Aorta (tissue), 5 donors: ENCODE data around the gene TRIM9. TPM values are rescaled to one million over a fixed set of nuclear protein-coding genes. Genes with fewer than 3 reads are reported as not detected.
"Not testable (repeated sequence)": the region's sequence is repeated elsewhere in the genome, so short reads cannot be mapped to it uniquely, and the experiment has no call there.

ENCODE experiments used
- ATAC-seq: fragments of 200-7000 bp; cut with Tn5 transposase; one replicate; pipeline ENCODE4 v1.9.1; 2022; ENCODE audit warnings: moderate library complexity; ENCODE audit not compliant: low FRiP score
- DNase-seq, 2 donors: peaks; one replicate each; pipeline ENCODE4 v3.0.0-alpha.2; 2020
- H3K27ac ChIP-seq, 2 donors: one replicate each; pipeline ENCODE4 v1.5.1; 2013; ENCODE audit warnings: low read length in 2 of 2, mild to moderate bottlenecking in 2 of 2, moderate library complexity in 2 of 2, control low read depth in 1 of 2, inconsistent platforms in 1 of 2, low read depth in 1 of 2
- H3K27me3 ChIP-seq, 2 donors: one replicate each; pipeline ENCODE4 v1.6.1; 2013; ENCODE audit warnings: control low read depth in 1 of 2, low read length in 1 of 2, mild to moderate bottlenecking in 1 of 2, moderate library complexity in 1 of 2; ENCODE audit not compliant: insufficient read depth in 2 of 2, control insufficient read depth in 1 of 2
- H3K36me3 ChIP-seq, 2 donors: one replicate each; pipeline ENCODE4 v1.6.1; 2013; ENCODE audit warnings: control low read depth in 1 of 2, low read length in 1 of 2, mild to moderate bottlenecking in 1 of 2; ENCODE audit not compliant: insufficient read depth in 2 of 2, control insufficient read depth in 1 of 2
- H3K4me1 ChIP-seq, 2 donors: one replicate each; pipeline ENCODE4 v1.6.1; 2013; ENCODE audit warnings: low read length in 2 of 2, control low read depth in 1 of 2, mild to moderate bottlenecking in 1 of 2, moderate library complexity in 1 of 2; ENCODE audit not compliant: insufficient read depth in 2 of 2, control insufficient read depth in 1 of 2
- H3K4me3 ChIP-seq, 2 donors: one replicate each; pipeline ENCODE4 v1.5.1; 2013; ENCODE audit warnings: low read length in 2 of 2, control low read depth in 1 of 2, mild to moderate bottlenecking in 1 of 2
- H3K9me3 ChIP-seq: one replicate; pipeline ENCODE4 v1.6.1; 2013; ENCODE audit warnings: mild to moderate bottlenecking, low read length; ENCODE audit not compliant: control insufficient read depth
- WGBS, 2 donors: extraction: QIAGEN DNeasy Blood & Tissue Kit; methylation state at CpG; one replicate each; pipeline ENCODE4 v1.1.7; 2013; 5-methylcytosine and 5-hydroxymethylcytosine counted together
- intact Hi-C, 2 donors: fragments of 100-400 bp; cut with DNase I; formaldehyde crosslinking; loops; one replicate each; pipeline versions ENCODE4 v1.14.2 to v1.15.0; 2022
- polyA plus RNA-seq, 2 donors: library from polyadenylated mRNA; stranded (reverse); fragments of 200-250 nt; gene quantifications; one replicate each; pipeline ENCODE4 v1.2.3, GENCODE V29; 2013
- total RNA-seq, 2 donors: library from RNA; stranded (reverse); fragmentation: NEBNext Ultra II Directional; extraction: Animal tissue kit (Norgen Biotek cat#: 25700); gene quantifications; one replicate each; pipeline ENCODE4 v1.2.1, GENCODE V29; 2021
- donor health status: healthy with polysubstance abuse.
- donor health status: Bipolar disorder and iron deficiency.
- donor health status: DM: no; HTN: no; CAD: no.
- donor health status: DM: no; HTN: no; CAD: no.
- donor health status: DM: yes; HTN: yes; CAD: no.

The TRIM9 gene
- total and polyA plus RNA-seq, 4 donors: 0.23 to 7.9 (median 0.76) TPM

DNA sequence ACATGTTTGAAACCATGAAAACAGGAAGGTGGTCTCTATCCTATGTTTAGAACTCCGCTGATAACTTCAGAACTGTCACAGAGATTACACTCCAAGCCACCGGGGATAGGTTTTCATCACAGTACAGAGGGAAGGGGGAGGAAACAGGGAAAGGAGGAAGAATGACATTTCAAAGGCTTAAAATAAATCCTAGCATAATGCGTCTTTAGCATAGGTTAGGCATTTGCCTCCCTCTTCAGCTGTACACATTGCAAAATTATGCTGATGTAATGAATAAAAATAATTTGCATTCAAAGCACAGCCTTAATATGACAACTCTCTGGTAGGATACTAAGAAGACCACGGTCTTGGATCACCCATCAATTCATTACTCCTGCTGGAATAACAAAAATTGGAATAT lies 96.3 kb downstream of the TRIM9 start:
- Histone ChIP-seq H3K27ac (no peak overlapping the region), H3K27me3 (no peaks in the 10 kb centered on the region), H3K4me1 (no peaks in the 10 kb centered on the region), H3K4me3 (no peak overlapping the region), H3K36me3 (no peaks in the 10 kb centered on the region), H3K9me3 (peaks cover 2% of the 10 kb centered on the region)
- DNase-seq (no peak), ATAC-seq (no peak)
- 84 to 91% methylated on average over 4 of the region's 4 CpGs for WGBS, 2 donors
- intact Hi-C loops: no loop called here

DNA sequence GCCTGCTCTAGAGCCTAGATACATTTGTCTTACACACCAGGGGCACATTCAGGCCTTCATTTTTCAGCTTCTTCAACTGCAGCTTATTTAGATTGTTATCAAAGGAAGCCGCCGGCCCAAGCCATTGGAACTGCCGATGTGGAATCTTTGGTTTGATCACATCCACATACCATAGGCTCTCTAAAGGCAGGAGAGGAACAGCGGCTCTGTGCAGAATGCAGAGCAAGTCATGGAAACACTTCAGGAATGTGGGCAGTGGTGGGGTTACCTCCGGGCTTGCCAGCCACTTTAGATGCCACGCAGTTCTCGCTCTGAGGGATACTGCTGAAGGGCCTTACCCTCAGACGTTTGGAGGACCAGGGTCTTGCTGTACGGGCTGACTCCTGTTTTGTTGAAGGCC lies 97.2 kb downstream of the TRIM9 start:
- WGBS, 2 donors: 70 to 71% methylated on average over 9 of the region's 9 CpGs
- H3K36me3 ChIP-seq: peaks cover 0 to 2% of the 10 kb centered on the region in 2 donors
- H3K4me3 ChIP-seq: no peak overlapping the region
- DNase-seq: no peak
- peaks cover 2% of the 10 kb centered on the region for H3K9me3 ChIP-seq
- no peaks in the 10 kb centered on the region for H3K27me3 ChIP-seq
- intact Hi-C loops: no loop called here
- no peak overlapping the region for H3K27ac ChIP-seq
- no peak for ATAC-seq
- no peaks in the 10 kb centered on the region for H3K4me1 ChIP-seq

DNA sequence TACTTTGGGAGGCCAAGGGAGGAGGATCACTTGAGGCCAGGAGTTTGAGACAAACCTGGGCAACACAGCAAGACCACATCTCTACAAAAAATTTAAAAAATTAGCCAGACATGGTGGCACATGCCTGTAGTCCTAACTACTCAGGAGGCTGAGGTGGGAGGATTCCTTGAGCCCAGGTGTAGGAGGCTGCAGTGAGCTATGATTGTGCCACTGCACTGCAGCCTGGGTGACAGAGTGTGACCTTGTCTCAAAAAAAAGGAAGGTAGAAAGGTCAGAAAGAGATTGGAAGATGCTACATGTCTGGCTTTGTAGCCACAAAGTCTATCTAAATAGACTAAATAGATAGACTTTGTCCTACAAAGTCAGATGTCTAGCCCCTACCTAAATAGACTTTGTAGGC lies 100.7 kb downstream of the TRIM9 start:
- DNase-seq, intact Hi-C loops, ATAC-seq, H3K27ac ChIP-seq, H3K9me3 ChIP-seq, H3K4me1 ChIP-seq, H3K4me3 ChIP-seq, H3K36me3 ChIP-seq, H3K27me3 ChIP-seq: not testable (repeated sequence)

DNA sequence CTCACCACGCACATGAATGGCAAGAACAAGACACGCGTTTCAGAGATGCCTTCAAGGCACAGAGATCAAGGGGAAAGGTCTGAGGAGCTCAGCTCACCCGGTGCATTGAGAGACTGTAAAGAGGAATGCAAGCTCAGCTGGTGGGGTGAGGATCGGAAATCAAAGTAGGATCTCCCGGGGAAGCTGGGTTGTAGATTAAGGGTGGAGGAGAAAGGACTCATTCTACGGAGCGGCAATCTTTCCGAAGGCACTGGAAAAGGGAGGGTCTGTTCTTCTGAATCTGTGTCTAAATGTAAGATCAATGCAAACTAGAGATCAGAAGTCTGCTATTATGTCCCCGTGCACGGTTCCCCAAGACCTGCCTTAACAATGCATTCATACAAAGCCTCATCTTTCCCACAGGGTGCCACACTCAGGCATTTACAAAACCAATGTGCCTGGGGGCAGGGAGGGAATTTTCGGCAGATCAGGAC lies 109.0 kb downstream of the TRIM9 start:
- peaks cover 1% of the 10 kb centered on the region for H3K9me3 ChIP-seq
- H3K4me3 ChIP-seq: no peak overlapping the region
- H3K27me3 ChIP-seq: peaks cover 0 to 2% of the 10 kb centered on the region in 2 donors
- H3K27ac ChIP-seq: no peak overlapping the region
- WGBS, 2 donors: 66 to 67% methylated on average over 12 of the region's 12 CpGs
- ATAC-seq (no peak), DNase-seq (no peak)
- no peaks in the 10 kb centered on the region for H3K4me1 ChIP-seq
- intact Hi-C loops: no loop called here
- no peaks in the 10 kb centered on the region for H3K36me3 ChIP-seq

DNA sequence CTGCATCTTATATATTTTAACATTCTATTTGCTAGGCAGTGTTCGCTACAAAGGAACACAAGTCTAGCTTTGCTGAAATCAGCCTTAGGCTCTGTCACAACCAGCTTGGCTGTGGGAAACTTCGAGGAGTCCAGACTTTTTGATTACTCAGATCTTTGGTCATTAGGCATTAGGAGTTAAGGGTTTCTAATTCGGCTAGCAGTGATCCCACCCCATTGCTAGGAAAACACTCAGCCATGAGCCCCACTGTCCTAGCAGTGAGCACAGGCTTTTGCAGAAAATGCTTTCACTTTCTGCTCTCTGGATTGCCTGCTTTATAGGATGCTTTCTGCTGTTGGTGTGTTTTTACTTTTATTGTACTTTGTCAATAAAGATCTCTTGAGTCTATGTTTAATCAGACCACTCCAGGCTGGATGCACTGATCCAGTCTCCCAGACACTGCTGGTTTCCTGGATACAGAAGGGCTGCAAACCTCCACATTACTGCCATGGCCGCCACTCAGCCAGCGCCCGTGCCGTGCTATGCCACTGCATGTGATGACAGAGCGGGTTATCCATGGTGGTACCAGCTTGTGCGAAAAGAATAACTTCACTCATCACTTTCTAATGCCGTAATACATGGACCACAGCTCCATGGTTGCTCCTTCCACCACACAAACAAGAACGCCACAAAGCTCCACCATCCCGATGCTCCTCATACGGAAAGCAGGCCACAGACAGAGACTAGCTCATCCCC lies 109.6 kb downstream of the TRIM9 start:
- no peak overlapping the region for H3K27ac ChIP-seq
- ATAC-seq (no peak), DNase-seq (no peak)
- 88 to 91% methylated on average over 13 of the region's 13 CpGs for WGBS, 2 donors
- H3K36me3 ChIP-seq: no peaks in the 10 kb centered on the region
- H3K4me1 ChIP-seq: no peaks in the 10 kb centered on the region
- peaks cover 0 to 5% of the 10 kb centered on the region in 2 donors for H3K27me3 ChIP-seq
- intact Hi-C loops: no loop called here
- H3K4me3 ChIP-seq: no peak overlapping the region
- H3K9me3 ChIP-seq: peaks cover 1% of the 10 kb centered on the region

DNA sequence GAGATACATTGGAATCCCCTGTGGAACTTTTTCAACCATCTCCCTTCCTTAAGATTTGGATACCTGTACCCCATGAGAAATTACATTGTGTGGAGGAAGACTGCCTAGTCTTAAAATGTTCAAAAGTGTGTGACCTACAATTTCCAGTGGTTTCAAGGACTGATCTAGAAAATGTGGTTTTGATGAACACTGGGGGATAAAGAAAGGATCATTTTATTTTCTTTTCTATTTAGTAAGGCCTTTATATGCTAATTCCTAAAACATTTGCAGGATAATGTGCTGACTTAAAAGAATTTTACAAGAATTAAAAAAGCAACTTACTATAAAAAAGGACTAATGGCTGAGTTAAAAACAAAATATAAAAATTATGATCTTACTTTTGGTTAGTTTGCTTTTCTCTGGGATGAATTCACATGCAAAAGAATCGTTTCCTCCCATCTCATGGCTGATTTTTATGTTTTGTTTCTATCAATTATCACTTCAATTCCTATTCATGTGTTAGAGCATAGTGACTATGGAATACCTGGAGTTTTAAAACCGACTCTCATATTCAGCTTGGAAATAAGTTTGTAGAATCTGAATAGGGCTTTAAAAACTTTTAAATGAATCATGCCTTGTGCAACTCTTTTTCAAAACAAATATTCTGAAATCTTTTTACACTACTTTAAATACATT lies 110.7 kb downstream of the TRIM9 start:
- no peak overlapping the region for H3K27ac ChIP-seq
- WGBS, 2 donors: 81 to 85% methylated on average over 2 of the region's 2 CpGs
- no peaks in the 10 kb centered on the region for H3K36me3 ChIP-seq
- ATAC-seq: no peak
- H3K4me3 ChIP-seq: no peak overlapping the region
- no peaks in the 10 kb centered on the region for H3K4me1 ChIP-seq
- H3K9me3 ChIP-seq: no peaks in the 10 kb centered on the region
- no peak for DNase-seq
- peaks cover 0 to 5% of the 10 kb centered on the region in 2 donors for H3K27me3 ChIP-seq
- intact Hi-C loops: no loop called here

DNA sequence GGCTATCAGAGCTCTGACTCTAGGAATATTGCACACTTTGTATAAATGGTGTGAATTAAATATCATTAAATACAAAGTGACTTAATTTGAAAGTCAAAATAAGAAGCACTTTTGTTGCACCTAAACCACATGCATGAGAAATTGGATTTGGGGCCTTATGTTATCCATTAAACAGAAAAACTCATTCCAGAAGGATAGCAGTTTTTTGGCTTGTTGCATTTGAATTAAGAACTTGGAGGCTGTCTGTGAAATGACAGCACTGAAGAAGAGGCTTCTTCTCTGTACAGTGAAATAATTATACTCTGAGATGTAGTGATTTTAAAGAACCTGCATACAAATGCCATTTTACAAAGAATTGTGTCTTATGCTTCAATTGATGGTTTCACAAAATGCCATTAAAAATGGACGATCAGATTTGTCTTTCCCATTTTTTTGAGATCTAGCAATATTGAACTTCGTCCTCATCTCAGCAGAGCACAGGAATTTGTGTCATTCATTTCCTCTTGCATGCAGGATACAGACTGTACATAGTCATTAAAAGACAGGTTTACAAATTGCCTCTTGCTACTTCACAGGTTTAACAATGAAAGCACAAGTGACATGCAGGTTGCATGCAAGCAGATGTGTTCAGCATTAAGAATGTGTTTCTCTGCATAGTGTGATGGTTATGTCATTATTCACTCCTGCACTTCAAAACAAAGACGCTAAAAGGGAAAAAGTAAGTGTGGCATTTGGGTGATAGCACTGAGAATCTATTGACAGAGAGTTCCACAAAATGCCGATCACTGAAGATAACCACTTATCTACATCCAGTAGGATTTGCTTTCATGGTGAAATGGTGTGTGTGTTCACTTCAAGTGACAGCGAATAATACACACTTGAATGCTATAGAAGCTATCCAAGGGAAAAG lies 114.7 kb downstream of the TRIM9 start:
- DNase-seq: no peak
- no peaks in the 10 kb centered on the region for H3K36me3 ChIP-seq
- H3K9me3 ChIP-seq: no peaks in the 10 kb centered on the region
- H3K27ac ChIP-seq: no peak overlapping the region
- intact Hi-C loops: no loop called here
- no peak overlapping the region for H3K4me3 ChIP-seq
- no peak for ATAC-seq
- H3K27me3 ChIP-seq: peaks cover 0 to 2% of the 10 kb centered on the region in 2 donors
- H3K4me1 ChIP-seq: no peaks in the 10 kb centered on the region
- 76 to 82% methylated on average over 5 of the region's 5 CpGs for WGBS, 2 donors

DNA sequence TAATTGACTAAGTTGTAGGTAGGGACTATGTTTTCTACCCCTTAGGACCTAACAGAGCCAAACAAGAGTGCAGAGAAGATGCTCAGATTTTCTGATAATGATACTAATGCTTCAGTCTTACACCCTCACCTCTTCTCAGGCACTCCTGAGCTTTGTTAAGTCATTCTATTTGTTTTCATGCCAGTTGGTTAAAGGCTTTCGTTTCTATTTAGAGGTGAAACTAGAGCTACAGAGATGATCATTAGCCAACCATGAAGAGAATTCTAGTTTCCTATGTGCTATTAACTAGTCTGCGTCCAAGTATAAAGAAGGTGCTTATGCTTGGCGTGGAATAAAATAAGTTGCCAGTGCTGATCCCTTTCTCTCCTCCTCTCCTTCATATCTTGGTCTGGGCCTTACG lies 116.0 kb downstream of the TRIM9 start:
- Histone ChIP-seq H3K36me3 (no peaks in the 10 kb centered on the region), H3K4me1 (no peaks in the 10 kb centered on the region), H3K9me3 (no peaks in the 10 kb centered on the region), H3K27me3 (peaks cover 0 to 2% of the 10 kb centered on the region in 2 donors), H3K4me3 (no peak overlapping the region), H3K27ac (no peak overlapping the region)
- 87 to 92% methylated on average over 4 of the region's 4 CpGs for WGBS, 2 donors
- DNase-seq: no peak
- no peak for ATAC-seq
- intact Hi-C loops: no loop called here
